H1 (cell line): Measurements from ENCODE around the gene ZNF469. TPM values are rescaled to one million over a fixed set of nuclear protein-coding genes. Genes with fewer than 3 reads are reported as not detected.

Experiments used
- CHD7 ChIP-seq: fragments of 300-600 bp; sonication (generic); IDR thresholded peaks from 2 replicates; pipeline ENCODE4 v1.7.1; 2012; ENCODE audit warnings: low read length, moderate library complexity, mild to moderate bottlenecking, inconsistent platforms; ENCODE audit not compliant: insufficient replicate concordance
- POLR2AphosphoS5 ChIP-seq: IDR thresholded peaks from 2 replicates; pipeline ENCODE4 v1.6.1; 2011; ENCODE audit warnings: low read depth, low read length
- RFX5 ChIP-seq: IDR thresholded peaks from 2 replicates; pipeline ENCODE4 v1.6.1; 2011; ENCODE audit warnings: low read depth, low read length, improper control_type of control experiment, borderline replicate concordance
- polyA plus RNA-seq, 7 experiments: library from polyadenylated mRNA; depleted of rRNA in 3 of 7; stranded (reverse) in 5 of 7; unstranded in 2 of 7; fragments of >200 nt in 5 of 7; fragments of 200-250 nt in 2 of 7; gene quantifications; 1 replicate in 5 of 7; 2 replicates in 1 of 7; 4 replicates in 1 of 7; pipeline versions ENCODE4 v1.2.1 to v1.2.3, GENCODE V29; 2011 to 2013; ENCODE audit warnings: missing spikeins in 2 of 7, mixed read lengths in 2 of 7
- total RNA-seq: library from RNA; stranded (reverse); fragmentation: NEBNext Ultra II Directional; extraction: Animal tissue kit (Norgen Biotek cat#: 25700); gene quantifications from 2 replicates; pipeline ENCODE4 v1.2.1, GENCODE V29; 2021

The ZNF469 gene
- total and polyA plus RNA-seq, 2 of the 8 experiments (the other 6 are each of a cell fraction or from before 2014, with no cell fraction given), result 0.30 to 1.8 TPM

DNA sequence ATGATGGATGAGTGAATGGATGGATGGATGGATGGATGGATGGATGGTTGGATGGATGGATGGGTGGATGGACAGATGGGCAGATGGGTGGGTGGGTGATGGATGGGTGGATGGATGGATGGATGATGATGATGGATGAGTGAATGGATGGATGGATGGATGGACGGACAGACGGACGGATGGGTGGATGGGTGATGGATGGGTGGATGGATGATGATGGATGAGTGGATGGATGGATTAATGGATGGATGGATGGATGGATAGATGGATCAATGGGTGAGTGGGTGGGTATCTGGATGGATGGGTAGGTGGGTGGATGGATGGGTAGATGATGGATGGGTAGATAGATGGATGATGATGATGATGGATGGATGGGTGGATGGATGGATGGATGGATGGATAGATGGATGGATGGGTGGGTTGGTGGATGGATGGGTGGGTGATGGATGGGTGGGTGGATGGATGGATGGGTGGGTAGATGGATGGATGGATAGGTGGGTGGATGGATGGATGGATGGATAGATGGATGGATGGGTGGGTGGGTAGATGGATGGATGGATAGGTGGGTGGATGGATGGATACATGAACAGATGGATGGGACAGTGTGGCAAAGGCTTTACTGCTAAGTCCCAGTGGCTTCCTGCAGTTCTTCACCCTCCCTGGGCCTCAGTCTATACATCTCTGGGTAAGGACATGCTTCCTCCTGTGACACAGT lies 40.1 kb downstream of the ZNF469 start (continued):
- TF ChIP-seq CHD7 (no peak), RFX5 (no peak), POLR2AphosphoS5 (no peak)
